NCI-H82 treated with DMSO at 0.1 percent for 48 hours (cell line): ENCODE results near the gene NAA38.
"Not testable (repeated sequence)": the region's sequence is repeated elsewhere in the genome, so short reads cannot be mapped to it uniquely, and the experiment has no call there.

ENCODE experiments used
- DNase-seq: peaks from one replicate; lab custom pipeline; 2025; ENCODE audit not compliant: unreplicated experiment; lab: John Stamatoyannopoulos, UW

The NAA38 gene

GRCh38 chr17:7825206-7825990, 32.0 kb downstream of the NAA38 start:
- peak; percentile 82 for DNase-seq

- DNase-seq: no peak
Observed at GRCh38 chr17:7824021-7824924, 33.1 kb downstream of the NAA38 start.

DNA sequence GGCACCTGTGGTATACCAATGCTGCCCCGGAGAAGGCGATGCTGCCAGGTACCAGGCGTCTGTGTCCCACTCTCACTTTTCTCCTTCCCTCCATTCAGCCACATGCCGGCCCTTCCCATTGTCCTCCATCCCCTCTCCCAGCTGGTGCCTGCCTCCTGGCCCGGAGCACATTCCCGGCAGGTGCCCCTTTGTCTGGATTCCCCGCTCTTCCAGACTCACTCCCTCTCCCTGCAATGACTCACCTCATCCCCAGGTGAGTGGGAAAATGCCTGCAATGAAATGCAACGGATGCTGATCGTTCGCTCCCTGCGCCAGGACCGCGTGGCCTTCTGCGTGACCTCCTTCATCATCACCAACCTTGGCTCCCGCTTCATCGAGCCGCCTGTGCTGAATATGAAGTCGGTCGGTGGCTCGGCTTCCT, 33.8 kb downstream of the NAA38 start:
- DNase-seq: no peak

GRCh38 chr17:7822126-7822525, 35.2 kb downstream of the NAA38 start:
- no peak for DNase-seq

DNA sequence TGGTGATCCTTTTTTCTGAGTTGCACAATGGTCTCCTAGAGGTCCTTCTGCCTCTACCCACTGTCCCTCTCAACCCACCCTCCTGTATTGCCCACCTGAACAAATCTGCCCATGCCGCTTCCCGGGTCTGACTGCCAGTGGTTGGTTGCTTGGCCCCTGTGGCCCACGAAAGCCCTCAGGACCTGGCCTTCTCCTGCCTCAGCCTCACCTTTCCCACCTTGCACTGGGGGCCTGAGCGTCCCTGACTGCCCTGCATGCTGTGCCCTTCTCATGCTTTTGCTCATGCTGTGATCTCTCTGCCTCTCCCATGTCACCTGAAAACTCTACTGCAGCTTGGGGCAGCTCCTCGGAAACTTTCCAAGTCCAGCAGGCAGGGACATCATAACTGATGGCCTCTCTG, 37.1 kb downstream of the NAA38 start:
- no peak for DNase-seq

- no peak for DNase-seq
Observed at GRCh38 chr17:7818746-7819645, 38.4 kb downstream of the NAA38 start.

- no peak for DNase-seq
Observed at GRCh38 chr17:7818026-7818425, 39.3 kb downstream of the NAA38 start.

DNA sequence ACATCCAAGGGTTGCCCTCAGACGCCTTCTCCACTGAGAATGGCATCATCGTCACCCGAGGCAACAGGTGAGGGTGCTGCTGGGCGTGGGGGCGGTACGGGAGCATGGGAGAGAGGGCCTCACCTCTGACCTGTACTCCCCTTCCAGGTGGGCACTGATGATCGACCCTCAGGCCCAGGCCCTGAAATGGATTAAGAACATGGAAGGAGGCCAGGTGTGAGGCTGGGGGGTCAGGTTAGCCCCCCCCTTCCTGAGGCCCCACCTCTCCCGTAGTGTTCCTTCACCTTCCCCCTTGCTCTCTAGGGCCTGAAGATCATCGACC, 39.8 kb downstream of the NAA38 start:
- no peak for DNase-seq

DNA sequence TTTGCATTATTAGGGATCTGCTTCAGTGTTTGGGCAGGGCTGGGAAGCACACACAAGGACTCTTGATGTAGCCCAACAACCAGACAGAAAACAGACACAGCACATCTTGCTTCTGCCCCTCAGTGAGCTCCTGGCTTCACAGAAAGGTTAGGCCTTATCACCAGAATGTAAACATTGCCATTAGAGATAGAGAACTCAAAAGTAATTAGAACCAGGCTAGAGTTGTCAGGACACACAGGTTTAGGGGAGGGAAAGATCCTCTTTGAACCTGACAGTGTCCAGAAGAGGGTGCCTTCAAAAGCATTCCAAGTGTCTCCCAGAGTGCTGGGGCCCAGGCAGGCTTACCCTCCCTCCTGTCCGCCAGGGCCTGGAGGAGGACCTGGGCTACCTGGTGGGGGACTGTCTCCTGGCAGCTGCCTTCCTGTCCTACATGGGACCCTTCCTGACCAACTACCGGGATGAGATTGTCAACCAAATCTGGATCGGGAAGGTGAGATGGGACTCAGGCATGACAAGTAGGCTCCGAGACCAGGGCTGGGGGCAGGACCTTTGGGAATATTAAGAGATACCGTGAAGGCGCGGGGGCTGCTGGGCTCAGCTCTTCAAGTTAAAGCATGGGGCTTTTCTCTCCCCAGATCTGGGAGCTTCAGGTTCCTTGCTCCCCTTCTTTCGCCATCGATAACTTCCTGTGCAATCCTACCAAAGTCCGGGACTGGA, 40.3 kb downstream of the NAA38 start:
- no peak for DNase-seq

DNA sequence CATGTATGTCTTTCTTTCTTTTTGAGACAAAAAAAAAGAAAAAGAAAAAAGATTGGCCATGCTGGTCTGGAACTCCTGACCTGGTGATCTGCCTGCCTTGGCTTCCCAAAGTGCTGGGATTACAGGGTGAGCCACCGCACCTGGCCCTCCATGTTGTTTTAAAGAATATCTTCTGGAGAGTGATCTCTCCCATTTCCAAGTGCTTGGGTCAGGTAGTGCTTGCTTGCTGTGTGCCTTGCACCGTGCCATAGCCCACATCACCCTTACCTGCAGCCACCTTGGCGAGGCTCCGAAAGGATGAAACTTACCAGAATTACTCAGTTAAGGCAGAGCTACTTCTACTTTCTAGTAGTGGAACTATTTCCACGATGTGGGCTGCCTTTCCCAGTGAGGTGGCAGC, 42.4 kb downstream of the NAA38 start:
- no peak for DNase-seq

DNA sequence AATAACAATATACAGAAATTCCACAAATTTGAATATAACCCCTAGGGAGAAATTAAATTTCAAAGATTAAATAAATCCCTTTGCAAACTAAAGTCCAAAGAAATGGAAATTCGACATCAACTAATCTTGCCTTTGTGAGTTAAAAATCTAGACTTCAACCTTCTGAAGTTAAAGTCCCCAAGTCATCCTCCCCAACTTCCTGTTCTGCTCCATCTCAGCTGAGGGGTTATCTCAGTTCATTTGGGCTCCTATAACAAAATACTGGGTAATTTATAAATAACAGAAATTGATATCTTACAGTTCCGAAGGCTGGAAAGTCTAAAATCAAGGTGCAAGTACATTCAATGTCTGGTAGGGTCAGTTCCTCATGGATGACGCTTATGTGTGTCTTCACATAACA, 46.1 kb downstream of the NAA38 start:
- no peak for DNase-seq

GRCh38 chr17:7809791-7810343, 47.5 kb downstream of the NAA38 start:
- not testable (repeated sequence) for DNase-seq

- DNase-seq: no peak
Observed at GRCh38 chr17:7809086-7809790, 48.1 kb downstream of the NAA38 start.

DNA sequence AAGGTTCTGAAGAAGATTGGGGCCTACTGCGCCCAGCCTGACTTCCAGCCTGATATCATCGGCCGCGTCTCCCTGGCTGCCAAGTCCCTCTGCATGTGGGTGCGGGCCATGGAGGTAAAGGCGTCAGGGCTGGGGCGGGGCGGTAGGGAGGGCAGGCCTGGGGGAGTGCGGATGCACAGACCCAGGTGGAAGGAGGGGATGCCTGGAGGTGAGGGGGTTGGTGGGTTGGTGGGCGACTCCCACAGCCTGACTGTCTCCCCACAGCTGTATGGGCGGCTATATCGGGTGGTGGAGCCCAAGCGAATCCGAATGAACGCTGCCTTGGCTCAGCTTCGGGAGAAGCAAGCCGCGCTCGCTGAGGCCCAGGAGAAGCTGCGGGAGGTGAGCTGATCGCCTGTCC, 50.2 kb downstream of the NAA38 start:
- DNase-seq: no peak
